SK-N-SH (cell line): ENCODE data around the gene MEF2B. TPM values are rescaled to one million over a fixed set of nuclear protein-coding genes. Genes with fewer than 3 reads are reported as not detected.

Source experiments
- CTCF ChIA-PET: fragments of 300-600, 350-600 bp; formaldehyde crosslinking; extraction: SDS; loops from one replicate; lab custom pipeline; 2021; lab: Yijun Ruan, JAX
- POLR2A ChIA-PET: fragments of 350-600 bp; sonication (Branson Sonifier 250); formaldehyde crosslinking; extraction: SDS; loops from one replicate; lab custom pipeline; 2020; ENCODE audit warnings: antibody characterized with exemption, inconsistent platforms; lab: Yijun Ruan, JAX
- DNase-seq: peaks from one replicate; pipeline ENCODE4 v3.0.0; 2012
- H2AFZ ChIP-seq: fragments of 200-600 bp; sonication (generic); 2 replicates; pipeline ENCODE4 v1.8.1; 2016; ENCODE audit warnings: antibody characterized with exemption, mild to moderate bottlenecking, low read depth
- H3F3A ChIP-seq: fragments of 200-600 bp; sonication (generic); replicated peaks from 2 replicates; pipeline ENCODE3; 2016; ENCODE audit warnings: antibody characterized with exemption, mild to moderate bottlenecking; ENCODE audit not compliant: insufficient read depth
- H3K27ac ChIP-seq, 2 experiments: fragments of 200-500 bp in 1 of 2; fragments of 200-600 bp in 1 of 2; sonication (Bioruptor generic) in 1 of 2; sonication (generic), shearing (Covaris generic) in 1 of 2; 2 replicates each; pipeline versions ENCODE4 v1.5.1 to v1.6.1; 2014 to 2016; ENCODE audit warnings: low read depth in 2 of 2, inconsistent platforms in 1 of 2, low read length in 1 of 2, mild to moderate bottlenecking in 1 of 2, mixed read lengths in 1 of 2
- H3K27me3 ChIP-seq: fragments of 200-600 bp; sonication (generic), shearing (Covaris generic); 2 replicates; pipeline ENCODE4 v1.6.1; 2016; ENCODE audit warnings: mixed run types; ENCODE audit not compliant: insufficient read depth
- H3K36me3 ChIP-seq, 2 experiments: fragments of 200-500 bp in 1 of 2; fragments of 200-600 bp in 1 of 2; sonication (Bioruptor generic) in 1 of 2; sonication (generic) in 1 of 2; replicated peaks in 1 of 2; 2 replicates each; pipeline versions ENCODE3 to v1.5.1; 2014 to 2016; ENCODE audit warnings: low read length in 1 of 2, mild to moderate bottlenecking in 1 of 2; ENCODE audit not compliant: insufficient read depth in 2 of 2, control insufficient read depth in 1 of 2
- H3K4me1 ChIP-seq, 2 experiments: fragments of 200-500 bp in 1 of 2; fragments of 200-600 bp in 1 of 2; sonication (Bioruptor generic) in 1 of 2; sonication (generic), shearing (Covaris generic) in 1 of 2; 2 replicates each; pipeline versions ENCODE4 v1.5.1 to v1.6.1; 2014 to 2016; ENCODE audit warnings: low read depth in 1 of 2, low read length in 1 of 2, mixed run types in 1 of 2; ENCODE audit not compliant: insufficient read depth in 2 of 2, control insufficient read depth in 1 of 2
- H3K4me2 ChIP-seq: fragments of 200-600 bp; sonication (generic), shearing (Covaris generic); 2 replicates; pipeline ENCODE4 v1.6.1; 2017; ENCODE audit warnings: mixed run types
- H3K4me3 ChIP-seq, 2 experiments: fragments of 200-500 bp in 1 of 2; fragments of 200-600 bp in 1 of 2; sonication (Bioruptor generic) in 1 of 2; sonication (generic), shearing (Covaris generic) in 1 of 2; 2 replicates each; pipeline versions ENCODE4 v1.5.1 to v1.8.1; 2014 to 2016; ENCODE audit warnings: low read depth in 2 of 2, inconsistent platforms in 1 of 2, low read length in 1 of 2, mild to moderate bottlenecking in 1 of 2, mixed read lengths in 1 of 2, moderate library complexity in 1 of 2
- H3K79me2 ChIP-seq: fragments of 200-600 bp; sonication (generic); 2 replicates; pipeline ENCODE4 v1.8.1; 2017; ENCODE audit warnings: mild to moderate bottlenecking; ENCODE audit not compliant: insufficient read depth
- H3K9ac ChIP-seq: fragments of 200-600 bp; sonication (generic); 2 replicates; pipeline ENCODE4 v1.6.1; 2017; ENCODE audit warnings: mixed run types
- H3K9me2 ChIP-seq: fragments of 200-600 bp; sonication (generic); 2 replicates; pipeline ENCODE4 v1.6.1; 2017; ENCODE audit warnings: mixed run types
- H3K9me3 ChIP-seq: fragments of 200-600 bp; sonication (generic); 2 replicates; pipeline ENCODE4 v1.6.1; 2017; ENCODE audit warnings: mixed run types, mild to moderate bottlenecking, moderate library complexity
- H4K20me1 ChIP-seq: fragments of 200-600 bp; sonication (generic); 2 replicates; pipeline ENCODE4 v1.6.1; 2017; ENCODE audit warnings: mild to moderate bottlenecking, mixed run types; ENCODE audit not compliant: insufficient read depth
- CHD2 ChIP-seq: fragments of 150-350 bp; IDR thresholded peaks from 2 replicates; pipeline ENCODE4 v1.6.1; 2018; ENCODE audit warnings: low read length; ENCODE audit not compliant: partially characterized antibody
- ELF1 ChIP-seq: IDR thresholded peaks from 2 replicates; pipeline ENCODE4 v1.4.0; 2012
- EZH2phosphoT487 ChIP-seq: fragments of 200-600 bp; sonication (generic); IDR thresholded peaks from 2 replicates; pipeline ENCODE4 v1.6.1; 2017; ENCODE audit warnings: low read depth, mixed run types, mild to moderate bottlenecking, antibody characterized with exemption, moderate library complexity, borderline replicate concordance
- FOXJ3 ChIP-seq: sonication (generic); formaldehyde crosslinking; IDR thresholded peaks from 2 replicates; pipeline ENCODE4 v1.5.1; 2020; ENCODE audit warnings: mild to moderate bottlenecking, missing genetic modification reagents
- GABPA ChIP-seq: IDR thresholded peaks from 2 replicates; pipeline ENCODE4 v1.4.0; 2012; ENCODE audit warnings: low read depth, mild to moderate bottlenecking
- JUND ChIP-seq: IDR thresholded peaks from 2 replicates; pipeline ENCODE4 v1.4.0; 2012
- MXI1 ChIP-seq: IDR thresholded peaks from 2 replicates; pipeline ENCODE4 v1.6.1; 2012; ENCODE audit warnings: mild to moderate bottlenecking, low read depth, low read length, improper control_type of control experiment
- NFIC ChIP-seq: IDR thresholded peaks from 2 replicates; pipeline ENCODE4 v1.4.0; 2012; ENCODE audit warnings: borderline replicate concordance
- POLR2AphosphoS5 ChIP-seq: IDR thresholded peaks from 2 replicates; pipeline ENCODE4 v1.6.1; 2012; ENCODE audit warnings: low read depth, low read length
- RCOR1 ChIP-seq: fragments of 150-350 bp; IDR thresholded peaks from 2 replicates; pipeline ENCODE4 v1.6.1; 2017; ENCODE audit warnings: antibody characterized with exemption, low read length
- RXRA ChIP-seq: IDR thresholded peaks from 2 replicates; pipeline ENCODE4 v1.4.0; 2012; ENCODE audit warnings: low read depth, mild to moderate bottlenecking, borderline replicate concordance
- SIN3A ChIP-seq: IDR thresholded peaks from 2 replicates; pipeline ENCODE4 v1.6.1; 2012; ENCODE audit warnings: low read depth, mild to moderate bottlenecking, low read length, moderate library complexity, borderline replicate concordance
- SMC3 ChIP-seq: IDR thresholded peaks from 2 replicates; pipeline ENCODE4 v1.6.1; 2012; ENCODE audit warnings: low read depth, low read length, improper control_type of control experiment
- TAF1 ChIP-seq: IDR thresholded peaks from 2 replicates; pipeline ENCODE4 v1.6.1; 2012; ENCODE audit warnings: low read depth, mild to moderate bottlenecking, low read length, moderate library complexity, borderline replicate concordance
- TEAD4 ChIP-seq: IDR thresholded peaks from 2 replicates; pipeline ENCODE4 v1.4.0; 2012; ENCODE audit warnings: mild to moderate bottlenecking, borderline replicate concordance; ENCODE audit not compliant: insufficient read depth
- WGBS: methylation state at CpG from one replicate; pipeline ENCODE4 v1.1.6; 2017; ENCODE audit warnings: low lambda C conversion rate; 5-methylcytosine and 5-hydroxymethylcytosine counted together
- polyA plus RNA-seq, 3 experiments: library from polyadenylated mRNA; depleted of rRNA; stranded (reverse); fragments of >200 nt; gene quantifications; 2 replicates each; pipeline ENCODE4 v1.2.3, GENCODE V29; 2012
- TF ChIP-seq, protein P1 (sequence below): IDR thresholded peaks from 2 replicates; pipeline ENCODE4 v1.6.1; 2012; ENCODE audit warnings: mild to moderate bottlenecking, low read depth, low read length, moderate library complexity
- TF ChIP-seq, protein P2 (sequence below): IDR thresholded peaks from 2 replicates; pipeline ENCODE4 v1.4.0; 2012; ENCODE audit warnings: low read depth

The MEF2B gene
- polyA plus RNA-seq, 1 of the 3 experiments (the other 2 are of a cell fraction) = 1.0 TPM

GRCh38 chr19:19111967-19112580, 58.0 kb downstream of the MEF2B start:
- WGBS = 89% methylated on average over 9 of the region's 9 CpGs
- CTCF ChIA-PET = interaction anchor here (0.6 to 1.4 kb wide), 5 partner anchors 9 to 91 kb away, joined by 3 to 8 read pairs (median 3); no protein-coding TSS in a partner anchor

DNA sequence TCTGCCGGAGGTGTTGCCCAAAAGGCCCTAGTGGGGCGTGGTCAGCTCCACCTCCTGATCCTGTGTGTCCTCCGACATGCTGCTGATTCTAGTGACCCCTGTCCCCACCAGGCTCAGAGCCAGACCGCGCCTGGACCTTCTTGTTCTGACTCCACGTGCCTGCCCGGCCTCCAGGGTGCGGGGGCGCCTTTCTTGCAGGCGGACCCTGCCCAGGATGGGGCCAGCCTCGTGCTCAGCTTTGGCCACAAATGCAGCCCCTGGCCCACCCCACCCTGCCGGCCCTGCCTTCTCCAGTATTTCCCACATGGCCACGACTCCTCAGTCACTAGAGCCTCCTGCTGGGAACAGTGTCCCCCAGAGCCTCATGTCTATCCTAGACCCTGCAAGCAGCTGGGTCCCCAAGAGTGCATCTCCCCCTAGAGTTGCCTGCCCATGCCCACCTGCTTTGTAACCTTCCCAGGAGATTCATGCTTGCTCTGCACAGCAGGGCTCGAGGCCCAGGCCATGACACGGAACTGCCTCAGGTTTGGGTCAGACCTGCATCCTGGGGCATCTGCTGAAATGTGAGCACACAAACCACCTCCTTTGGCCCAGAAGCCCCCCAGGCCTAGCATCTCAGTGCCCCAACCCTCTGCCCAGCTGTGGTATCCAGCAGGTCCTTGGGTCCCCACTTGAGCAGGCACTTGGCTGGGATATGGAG, 58.8 kb downstream of the MEF2B start:
- Histone ChIP-seq H3K27ac (no peak overlapping the region), H3K4me2 (no peak overlapping the region), H4K20me1 (no peaks in the 10 kb centered on the region), H3K9me2 (no peaks in the 10 kb centered on the region), H3F3A (no peaks in the 10 kb centered on the region), H3K4me1 (no peaks in the 10 kb centered on the region; a peak in 1 of 4 replicates), H3K36me3 (no peaks in the 10 kb centered on the region), H3K27me3 (no peaks in the 10 kb centered on the region), H3K9ac (no peak overlapping the region), H3K79me2 (no peaks in the 10 kb centered on the region), H3K4me3 (no peak overlapping the region), H3K9me3 (no peaks in the 10 kb centered on the region), H2AFZ (no peak overlapping the region)
- POLR2A ChIA-PET = no interaction called here
- 88% methylated on average over 11 of the region's 15 CpGs for WGBS
- CTCF ChIA-PET = interaction anchor here (0.7 to 1.4 kb wide), 8 partner anchors 8 to 451 kb away, joined by 3 to 8 read pairs (median 3); partner anchors contain the start of gene SLC25A42
- DNase-seq = peak; percentile 14
- no peak for TF ChIP-seq ELF1
- no peak for TF ChIP-seq GABPA
- no peak for TF ChIP-seq EZH2phosphoT487
- no peak for TF ChIP-seq RXRA
- TF ChIP-seq POLR2AphosphoS5 = no peak
- no peak for TF ChIP-seq MXI1
- TF ChIP-seq CHD2 = no peak
- TF ChIP-seq, protein P1, sequence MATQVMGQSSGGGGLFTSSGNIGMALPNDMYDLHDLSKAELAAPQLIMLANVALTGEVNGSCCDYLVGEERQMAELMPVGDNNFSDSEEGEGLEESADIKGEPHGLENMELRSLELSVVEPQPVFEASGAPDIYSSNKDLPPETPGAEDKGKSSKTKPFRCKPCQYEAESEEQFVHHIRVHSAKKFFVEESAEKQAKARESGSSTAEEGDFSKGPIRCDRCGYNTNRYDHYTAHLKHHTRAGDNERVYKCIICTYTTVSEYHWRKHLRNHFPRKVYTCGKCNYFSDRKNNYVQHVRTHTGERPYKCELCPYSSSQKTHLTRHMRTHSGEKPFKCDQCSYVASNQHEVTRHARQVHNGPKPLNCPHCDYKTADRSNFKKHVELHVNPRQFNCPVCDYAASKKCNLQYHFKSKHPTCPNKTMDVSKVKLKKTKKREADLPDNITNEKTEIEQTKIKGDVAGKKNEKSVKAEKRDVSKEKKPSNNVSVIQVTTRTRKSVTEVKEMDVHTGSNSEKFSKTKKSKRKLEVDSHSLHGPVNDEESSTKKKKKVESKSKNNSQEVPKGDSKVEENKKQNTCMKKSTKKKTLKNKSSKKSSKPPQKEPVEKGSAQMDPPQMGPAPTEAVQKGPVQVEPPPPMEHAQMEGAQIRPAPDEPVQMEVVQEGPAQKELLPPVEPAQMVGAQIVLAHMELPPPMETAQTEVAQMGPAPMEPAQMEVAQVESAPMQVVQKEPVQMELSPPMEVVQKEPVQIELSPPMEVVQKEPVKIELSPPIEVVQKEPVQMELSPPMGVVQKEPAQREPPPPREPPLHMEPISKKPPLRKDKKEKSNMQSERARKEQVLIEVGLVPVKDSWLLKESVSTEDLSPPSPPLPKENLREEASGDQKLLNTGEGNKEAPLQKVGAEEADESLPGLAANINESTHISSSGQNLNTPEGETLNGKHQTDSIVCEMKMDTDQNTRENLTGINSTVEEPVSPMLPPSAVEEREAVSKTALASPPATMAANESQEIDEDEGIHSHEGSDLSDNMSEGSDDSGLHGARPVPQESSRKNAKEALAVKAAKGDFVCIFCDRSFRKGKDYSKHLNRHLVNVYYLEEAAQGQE = no peak

More at GRCh38 chr19:19111967-19112580, 58.0 kb downstream of the MEF2B start:
- Histone ChIP-seq H3K9me3 (no peaks in the 10 kb centered on the region), H3K4me1 (no peaks in the 10 kb centered on the region; a peak in 1 of 4 replicates), H2AFZ (no peak overlapping the region), H3K4me3 (no peak overlapping the region), H3K36me3 (no peaks in the 10 kb centered on the region), H3K27me3 (no peaks in the 10 kb centered on the region), H4K20me1 (no peaks in the 10 kb centered on the region), H3K4me2 (no peak overlapping the region), H3K9me2 (no peaks in the 10 kb centered on the region), H3K79me2 (no peaks in the 10 kb centered on the region), H3F3A (no peaks in the 10 kb centered on the region), H3K27ac (no peak overlapping the region), H3K9ac (no peak overlapping the region)
- peak; percentile 17 for DNase-seq
- TF ChIP-seq, protein P2, sequence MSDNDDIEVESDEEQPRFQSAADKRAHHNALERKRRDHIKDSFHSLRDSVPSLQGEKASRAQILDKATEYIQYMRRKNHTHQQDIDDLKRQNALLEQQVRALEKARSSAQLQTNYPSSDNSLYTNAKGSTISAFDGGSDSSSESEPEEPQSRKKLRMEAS = no peak
- TF ChIP-seq CHD2 = no peak
- no peak for TF ChIP-seq SIN3A
- no peak for TF ChIP-seq TEAD4
- no peak for TF ChIP-seq RCOR1
- no peak for TF ChIP-seq JUND
- no peak for TF ChIP-seq FOXJ3
- no peak for TF ChIP-seq NFIC
- TF ChIP-seq, protein P1 = no peak
- TF ChIP-seq SMC3 = no peak
- TF ChIP-seq TAF1 = no peak
- no peak for TF ChIP-seq EZH2phosphoT487
- TF ChIP-seq GABPA = no peak
- POLR2A ChIA-PET = no interaction called here
